Pancreas (tissue), 10 donors: ENCODE data around the gene PLA2G1B. TPM values are rescaled to one million over a fixed set of nuclear protein-coding genes. Genes with fewer than 3 reads are reported as not detected.
A peak's percentile ranks its signal among the peaks of the same experiment; 100 is the strongest.

Source experiments
- ATAC-seq, 4 donors: fragments of 200-7000 bp; cut with Tn5 transposase; one replicate each; pipeline versions ENCODE4 v1.8.0 to v1.9.1; 2020; ENCODE audit warnings: mild to moderate bottlenecking in 4 of 4, moderate library complexity in 4 of 4
- DNase-seq, 6 donors: peaks; one replicate each; pipeline ENCODE4 v3.0.0-alpha.2; 2020
- FAIRE-seq: peaks from 2 replicates; lab custom pipeline; 2012; peaks lifted over from hg19 to GRCh38; lab: Jason Lieb, UNC
- H3K27ac ChIP-seq, 4 donors: fragments of 200-600 bp; sonication (generic); 1 replicate in 3 of 4; 2 replicates in 1 of 4; pipeline versions ENCODE4 v1.5.0 to v1.8.0; 2020
- H3K27me3 ChIP-seq, 4 donors: fragments of 200-600 bp; one replicate each; pipeline ENCODE4 v1.8.0; 2021
- H3K36me3 ChIP-seq, 3 donors: fragments of 200-600 bp; sonication (generic) in 1 of 3; one replicate each; pipeline versions ENCODE4 v1.5.0 to v1.8.0; 2020 to 2021
- H3K4me1 ChIP-seq, 3 donors: fragments of 200-600 bp; one replicate each; pipeline ENCODE4 v1.8.0; 2021
- H3K4me3 ChIP-seq, 4 donors: fragments of 200-600 bp; sonication (generic) in 2 of 4; one replicate each; pipeline versions ENCODE4 v1.5.0 to v1.8.0; 2020 to 2021
- H3K9me3 ChIP-seq, 4 donors: fragments of 200-600 bp; one replicate each; pipeline ENCODE4 v1.8.0; 2021
- CTCF ChIP-seq, 4 donors: fragments of 200-600 bp; sonication (generic) in 3 of 4; IDR thresholded peaks; one replicate each; pipeline versions ENCODE4 v1.5.0 to v1.8.0; 2021; ENCODE audit warnings: antibody characterized with exemption in 4 of 4
- WGBS, 2 donors: extraction: QIAGEN DNeasy Blood & Tissue Kit; methylation state at CpG; one replicate each; pipeline ENCODE4 v1.1.7; 2013; 5-methylcytosine and 5-hydroxymethylcytosine counted together
- intact Hi-C, 3 donors: fragments of 100-400 bp; cut with DNase I; formaldehyde crosslinking; loops; one replicate each; pipeline versions ENCODE4 v1.11.1 to v1.14.2; 2022
- polyA plus RNA-seq, 2 donors: library from polyadenylated mRNA; stranded (reverse); fragments of 200-250 nt; gene quantifications; one replicate each; pipeline ENCODE4 v1.2.3, GENCODE V29; 2013
- total RNA-seq, 6 donors: library from RNA; stranded (reverse); fragmentation: NEBNext Ultra II Directional in 4 of 6; extraction: Animal tissue kit (Norgen Biotek cat#: 25700) in 4 of 6; gene quantifications; one replicate each; pipeline versions ENCODE4 v1.2.1 to v1.2.4, GENCODE V29; 2021 to 2023
- donor health status: healthy with polysubstance abuse.
- donor health status: DM: no; HTN: no; CAD: no; lungs with moderate emphysema.
- donor health status: DM: no; HTN: no; CAD: no.
- donor health status: control.
- donor health status: control.
- donor health status: Bipolar disorder and iron deficiency.
- donor health status: DM: yes; HTN: yes; CAD: no.
- donor health status: DM: no; HTN: no; CAD: no.
- donor health status: DM: no; HTN: no; CAD: no.
- donor health status: DM: yes; HTN: yes; CAD: no.

Gene PLA2G1B
- total and polyA plus RNA-seq, 8 donors = 4,900 to 12,528 (median 7,707) TPM

- Histone ChIP-seq H3K36me3 (no peaks in the 10 kb centered on the region), H3K4me1 (no peaks in the 10 kb centered on the region), H3K27me3 (no peaks in the 10 kb centered on the region), H3K4me3 (no peak overlapping the region), H3K27ac (no peak overlapping the region), H3K9me3 (no peaks in the 10 kb centered on the region)
- DNase-seq (no peak), FAIRE-seq (no peak), ATAC-seq (no peak)
- intact Hi-C loops = no loop called here
- TF ChIP-seq CTCF (IDR thresholded peaks at IDR 0.05) = no peak
- WGBS, 2 donors = 76 to 80% methylated on average over 7 of the region's 7 CpGs
These were observed 44.3 kb downstream of the PLA2G1B start for GRCh38 chr12:120283318-120283717.

GRCh38 chr12:120278137-120279069, 49.2 kb downstream of the PLA2G1B start:
- Histone ChIP-seq H3K9me3 (no peaks in the 10 kb centered on the region), H3K4me1 (no peaks in the 10 kb centered on the region), H3K36me3 (no peaks in the 10 kb centered on the region), H3K4me3 (no peak overlapping the region), H3K27ac (no peak overlapping the region), H3K27me3 (no peaks in the 10 kb centered on the region)
- DNase-seq (peak in 1 of 6 donors; percentile 69), FAIRE-seq (no peak), ATAC-seq (no peak)
- TF ChIP-seq CTCF (IDR thresholded peaks at IDR 0.05) = no peak
- intact Hi-C loops = no loop called here
- WGBS, 2 donors = 96 to 98% methylated on average over 52 to 55 of the region's 57 CpGs

- no peak for ATAC-seq
- H3K4me1 ChIP-seq = no peaks in the 10 kb centered on the region
- no peak for DNase-seq
- no peak overlapping the region for H3K27ac ChIP-seq
- H3K9me3 ChIP-seq = no peaks in the 10 kb centered on the region
- intact Hi-C loops = no loop called here
- no peak for TF ChIP-seq CTCF (IDR thresholded peaks at IDR 0.05)
- no peaks in the 10 kb centered on the region for H3K27me3 ChIP-seq
- H3K4me3 ChIP-seq = no peak overlapping the region
- FAIRE-seq = no peak
- no peaks in the 10 kb centered on the region for H3K36me3 ChIP-seq
- WGBS, 2 donors = 89% methylated on average over 6 of the region's 6 CpGs
These were observed 50.8 kb downstream of the PLA2G1B start for GRCh38 chr12:120276734-120277133.

Other genes starting within 250 kb of the PLA2G1B start
- 10 to 100 TPM; 10.7 to 23.0 (median 15.0) TPM for gene RAB35, start 211.0 kb downstream of the PLA2G1B start, total RNA-seq
- 10 to 100 TPM; 13.6 to 13.9 TPM for gene RAB35, start 211.0 kb downstream of the PLA2G1B start, polyA plus RNA-seq
- gene GCN1, start 133.1 kb downstream of the PLA2G1B start, total RNA-seq = 10 to 100 TPM; 35.3 to 54.1 (median 40.4) TPM
- gene GCN1, start 133.1 kb downstream of the PLA2G1B start, polyA plus RNA-seq = 10 to 100 TPM; 18.9 to 32.4 TPM
- 1,000 to 10,000 TPM; 1,016 to 2,628 (median 1,602) TPM for gene RPLP0, start 126.7 kb downstream of the PLA2G1B start, total RNA-seq
- gene RPLP0, start 126.7 kb downstream of the PLA2G1B start, polyA plus RNA-seq = 1,000 to 10,000 TPM; 1,778 to 1,915 TPM
- 10 to 100 TPM; 20.9 to 37.5 (median 26.2) TPM for gene PXN, start 62.0 kb downstream of the PLA2G1B start, total RNA-seq
- gene PXN, start 62.0 kb downstream of the PLA2G1B start, polyA plus RNA-seq = 10 to 100 TPM; 45.4 to 59.0 TPM
- gene RNU4-2, start 35.9 kb downstream of the PLA2G1B start, total RNA-seq = 1,000 to 10,000 TPM; 3,497 to 6,395 (median 4,297) TPM
- not detected for gene RNU4-2, start 35.9 kb downstream of the PLA2G1B start, polyA plus RNA-seq
- gene RNU4-1, start 34.5 kb downstream of the PLA2G1B start, total RNA-seq = 1,000 to 10,000 TPM in 5 of 6 donors, 100 to 1,000 TPM in 1; 597 to 2,620 (median 1,226) TPM
- gene RNU4-1, start 34.5 kb downstream of the PLA2G1B start, polyA plus RNA-seq = not detected
- 1 to 10 TPM in 4 of 6 donors, under 1 TPM in 2; 0.56 to 2.4 (median 1.3) TPM for gene SIRT4, start 25.5 kb downstream of the PLA2G1B start, total RNA-seq
- gene SIRT4, start 25.5 kb downstream of the PLA2G1B start, polyA plus RNA-seq = 1 to 10 TPM; 1.4 to 2.1 TPM
- 1 to 10 TPM; 3.0 to 6.0 (median 4.8) TPM for gene MSI1, start 41.4 kb upstream of the PLA2G1B start, total RNA-seq
- gene MSI1, start 41.4 kb upstream of the PLA2G1B start, polyA plus RNA-seq = 1 to 10 TPM; 3.0 to 4.8 TPM
- gene COX6A1, start 110.3 kb upstream of the PLA2G1B start, total RNA-seq = 100 to 1,000 TPM; 118 to 149 (median 137) TPM
- 100 to 1,000 TPM; 296 to 324 TPM for gene COX6A1, start 110.3 kb upstream of the PLA2G1B start, polyA plus RNA-seq
- gene TRIAP1, start 118.6 kb upstream of the PLA2G1B start, total RNA-seq = 10 to 100 TPM; 13.9 to 25.8 (median 15.4) TPM
- 10 to 100 TPM; 16.3 to 23.8 TPM for gene TRIAP1, start 118.6 kb upstream of the PLA2G1B start, polyA plus RNA-seq
- gene GATC, start 118.7 kb upstream of the PLA2G1B start, total RNA-seq = 10 to 100 TPM; 18.3 to 32.7 (median 27.6) TPM
- gene GATC, start 118.7 kb upstream of the PLA2G1B start, polyA plus RNA-seq = 10 to 100 TPM in 1 of 2 donors, 1 to 10 TPM in 1; 8.6 to 12.3 TPM
- 10 to 100 TPM; 69.0 to 91.7 (median 79.5) TPM for gene SRSF9, start 142.0 kb upstream of the PLA2G1B start, total RNA-seq
- gene SRSF9, start 142.0 kb upstream of the PLA2G1B start, polyA plus RNA-seq = 100 to 1,000 TPM in 1 of 2 donors, 10 to 100 TPM in 1; 50.9 to 103 TPM
- gene DYNLL1, start 168.3 kb upstream of the PLA2G1B start, total RNA-seq = 100 to 1,000 TPM in 3 of 6 donors, 10 to 100 TPM in 3; 57.7 to 154 (median 94.9) TPM
- 100 to 1,000 TPM; 143 to 249 TPM for gene DYNLL1, start 168.3 kb upstream of the PLA2G1B start, polyA plus RNA-seq
- gene COQ5, start 201.4 kb upstream of the PLA2G1B start, total RNA-seq = 10 to 100 TPM in 5 of 6 donors, 1 to 10 TPM in 1; 7.2 to 16.1 (median 11.6) TPM
- gene COQ5, start 201.4 kb upstream of the PLA2G1B start, polyA plus RNA-seq = 10 to 100 TPM; 17.0 to 24.3 TPM
- gene RNF10, start 206.6 kb upstream of the PLA2G1B start, total RNA-seq = 100 to 1,000 TPM in 3 of 6 donors, 10 to 100 TPM in 3; 92.5 to 151 (median 98.6) TPM
- 100 to 1,000 TPM; 120 to 127 TPM for gene RNF10, start 206.6 kb upstream of the PLA2G1B start, polyA plus RNA-seq